Middle frontal gyrus (tissue), 1 donor: Measurements from ENCODE around the gene GRB10.

Experiments used
- DNase-seq: peaks from one replicate; pipeline ENCODE4 v3.0.0-alpha.2; 2015; ENCODE audit warnings: low spot score; ENCODE audit errors: extremely low spot score

The GRB10 gene

DNA sequence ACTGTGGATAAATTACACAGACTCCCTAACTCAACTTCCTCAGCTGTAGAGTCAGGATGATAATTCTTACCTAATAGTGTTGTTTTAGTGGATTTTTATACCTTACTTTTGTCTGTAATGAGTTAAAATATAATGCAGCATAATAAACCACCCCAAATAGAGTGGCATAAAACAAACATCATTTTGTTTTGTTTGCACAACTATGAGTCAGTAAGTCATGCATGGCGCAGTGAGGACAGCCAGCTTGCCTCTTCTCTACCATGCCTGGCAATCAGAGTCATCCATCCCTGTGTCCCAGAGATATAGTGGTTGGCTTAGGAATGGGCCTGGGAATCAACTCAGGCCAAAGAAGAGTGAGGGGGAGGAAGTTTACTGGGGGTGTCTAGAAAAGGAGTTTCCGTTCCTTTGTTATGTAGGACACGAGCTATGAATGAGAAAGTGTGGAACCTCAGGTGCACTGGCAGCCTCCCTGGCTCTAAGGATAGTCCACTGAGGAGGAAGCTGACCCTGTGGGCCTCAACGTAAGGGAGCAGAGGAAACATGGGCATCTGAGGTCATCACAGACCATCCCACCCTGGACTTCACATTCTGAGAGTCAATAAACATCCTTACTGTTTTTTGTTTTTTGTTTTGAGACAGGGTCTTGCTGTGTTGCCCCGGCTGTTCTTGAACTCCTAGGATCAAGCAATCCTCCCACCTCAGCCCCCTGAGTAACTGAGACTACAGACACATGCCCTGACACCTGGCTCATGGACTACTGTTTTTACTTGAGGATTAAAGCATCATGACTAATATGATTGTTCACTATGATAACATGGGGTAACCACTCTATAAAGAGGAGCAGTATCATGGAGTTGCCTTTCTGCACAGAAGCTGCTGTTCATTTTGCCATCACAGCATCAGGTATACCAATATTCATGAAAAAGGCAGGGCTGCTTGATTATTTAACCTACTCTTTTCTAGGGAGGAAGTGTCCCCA lies 21.0 kb upstream of the GRB10 start:
- DNase-seq, result no peak

DNA sequence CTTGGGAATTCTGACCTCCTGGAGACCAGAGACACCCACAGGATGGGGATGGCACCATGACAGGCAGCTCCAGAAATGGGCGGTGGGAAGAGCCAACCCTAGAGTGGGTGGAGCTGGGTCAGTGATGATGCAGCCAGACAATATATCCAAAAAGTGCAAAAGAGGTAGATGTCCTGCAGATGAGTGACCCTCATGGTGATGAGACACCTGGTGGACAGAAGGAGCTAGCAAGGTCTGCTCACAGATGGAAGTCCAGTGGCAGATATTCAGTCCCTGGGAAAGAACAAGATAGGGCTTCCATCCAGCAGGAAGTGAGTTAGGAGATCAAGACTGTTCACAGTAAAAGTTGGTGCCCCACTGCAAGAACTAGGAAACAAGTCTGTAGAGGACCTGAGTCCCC lies 19.2 kb upstream of the GRB10 start:
- no peak for DNase-seq

DNA sequence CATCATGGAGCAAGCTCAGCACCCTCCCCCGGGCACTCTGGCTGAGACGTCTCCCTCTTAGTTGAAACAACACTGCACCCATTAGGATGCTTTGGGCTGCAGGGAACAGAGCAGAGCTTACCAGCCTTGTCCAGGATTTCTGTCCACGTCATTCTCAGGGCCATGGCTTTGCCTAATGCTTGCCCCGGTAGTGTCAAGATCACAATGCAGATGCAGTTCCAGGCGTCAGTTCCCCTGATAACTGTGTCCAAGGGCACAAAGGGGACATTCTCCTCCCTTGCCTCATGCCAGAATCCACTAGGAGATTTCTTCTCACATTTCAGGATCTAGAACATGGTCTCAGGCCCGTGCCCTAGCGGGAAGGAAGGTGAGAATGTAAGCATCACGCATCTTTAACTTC lies 17.2 kb upstream of the GRB10 start:
- DNase-seq, result no peak

DNA sequence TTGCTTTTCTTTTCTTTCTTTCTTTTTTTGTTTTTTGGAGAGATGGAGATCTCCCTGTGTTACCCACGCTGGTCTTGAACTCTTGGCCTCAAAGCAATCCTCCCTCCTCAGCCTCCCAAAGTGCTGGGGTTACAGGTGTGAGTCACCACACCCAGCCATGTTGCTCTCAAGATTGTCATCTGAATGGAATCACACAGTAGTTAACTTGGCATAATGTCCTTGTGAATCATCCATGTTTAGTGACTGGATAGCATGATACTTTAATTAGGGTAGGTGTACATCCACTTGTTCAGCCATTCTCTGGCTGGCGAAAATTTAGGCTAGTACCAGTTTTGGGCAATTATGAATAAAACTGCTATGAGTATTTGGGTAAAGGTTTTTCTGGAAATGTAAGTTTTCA lies 15.4 kb upstream of the GRB10 start:
- no peak for DNase-seq

DNA sequence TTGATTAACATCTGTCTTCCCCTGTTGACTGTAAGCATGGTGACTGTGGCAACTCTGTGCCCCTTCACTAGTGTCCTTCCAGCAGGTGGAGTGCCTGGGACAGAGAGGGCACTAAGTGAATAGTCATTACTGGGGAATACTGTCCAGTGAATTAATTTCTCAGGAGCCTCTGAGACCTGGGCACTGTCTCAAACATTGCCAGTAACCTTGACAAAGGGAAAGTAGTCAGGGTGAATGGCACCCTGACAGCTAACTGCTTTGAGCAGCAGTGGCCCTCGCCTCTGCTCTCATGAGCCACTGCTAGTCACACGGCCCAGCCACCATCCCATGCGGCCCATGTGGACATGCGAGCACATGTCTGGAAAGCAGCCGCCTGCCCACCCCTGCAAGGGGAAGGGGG lies 13.1 kb upstream of the GRB10 start:
- DNase-seq, result no peak

DNA sequence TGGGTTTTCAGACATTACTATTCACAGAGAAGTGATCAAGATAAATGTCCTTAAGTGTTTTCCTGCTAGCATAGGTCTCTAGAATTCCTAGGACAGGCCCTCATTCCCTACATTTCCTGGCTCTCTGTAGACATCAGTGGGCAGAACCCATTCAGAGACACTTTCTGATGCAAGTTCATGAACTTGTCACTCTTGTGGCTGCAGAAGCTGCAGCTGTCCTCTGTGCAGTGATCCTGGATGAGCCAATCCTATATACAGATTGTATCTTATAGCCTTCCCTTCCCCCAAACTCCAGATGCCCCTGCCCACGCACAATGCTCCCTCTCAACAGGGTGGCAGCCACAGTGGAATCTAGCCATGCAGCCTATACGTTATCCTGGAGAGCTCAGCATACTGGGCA lies 12.6 kb upstream of the GRB10 start:
- DNase-seq, result no peak

DNA sequence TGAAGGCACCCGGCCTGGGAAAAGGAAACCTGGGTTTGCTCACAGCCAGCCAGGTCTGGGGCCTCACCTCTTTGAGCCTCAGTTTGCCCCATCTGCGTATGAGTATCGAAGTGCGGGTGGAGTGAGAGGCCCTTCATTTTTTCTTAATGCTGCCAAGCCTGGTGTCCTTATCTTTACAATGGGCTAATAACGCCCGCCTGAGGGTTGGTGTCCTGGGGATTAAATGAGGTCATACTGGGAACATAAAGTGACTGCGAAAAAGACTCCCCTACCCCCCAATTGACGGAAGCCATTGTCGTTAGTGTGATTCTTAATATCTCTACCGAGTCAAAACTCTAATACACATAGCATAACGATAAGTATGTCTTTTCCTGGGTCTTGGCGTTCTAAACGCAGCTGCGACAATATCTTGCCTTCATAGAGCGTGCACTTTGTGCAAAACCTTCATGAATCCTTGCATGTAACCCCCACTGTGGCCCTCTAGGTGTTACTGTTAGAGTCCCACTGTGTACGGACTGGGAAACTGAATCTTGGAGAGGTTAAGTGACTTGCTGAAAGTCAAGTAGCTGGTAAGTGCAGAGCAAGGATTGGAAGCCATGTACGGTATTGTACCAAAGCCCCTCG lies 11.4 kb upstream of the GRB10 start:
- no peak for DNase-seq

DNA sequence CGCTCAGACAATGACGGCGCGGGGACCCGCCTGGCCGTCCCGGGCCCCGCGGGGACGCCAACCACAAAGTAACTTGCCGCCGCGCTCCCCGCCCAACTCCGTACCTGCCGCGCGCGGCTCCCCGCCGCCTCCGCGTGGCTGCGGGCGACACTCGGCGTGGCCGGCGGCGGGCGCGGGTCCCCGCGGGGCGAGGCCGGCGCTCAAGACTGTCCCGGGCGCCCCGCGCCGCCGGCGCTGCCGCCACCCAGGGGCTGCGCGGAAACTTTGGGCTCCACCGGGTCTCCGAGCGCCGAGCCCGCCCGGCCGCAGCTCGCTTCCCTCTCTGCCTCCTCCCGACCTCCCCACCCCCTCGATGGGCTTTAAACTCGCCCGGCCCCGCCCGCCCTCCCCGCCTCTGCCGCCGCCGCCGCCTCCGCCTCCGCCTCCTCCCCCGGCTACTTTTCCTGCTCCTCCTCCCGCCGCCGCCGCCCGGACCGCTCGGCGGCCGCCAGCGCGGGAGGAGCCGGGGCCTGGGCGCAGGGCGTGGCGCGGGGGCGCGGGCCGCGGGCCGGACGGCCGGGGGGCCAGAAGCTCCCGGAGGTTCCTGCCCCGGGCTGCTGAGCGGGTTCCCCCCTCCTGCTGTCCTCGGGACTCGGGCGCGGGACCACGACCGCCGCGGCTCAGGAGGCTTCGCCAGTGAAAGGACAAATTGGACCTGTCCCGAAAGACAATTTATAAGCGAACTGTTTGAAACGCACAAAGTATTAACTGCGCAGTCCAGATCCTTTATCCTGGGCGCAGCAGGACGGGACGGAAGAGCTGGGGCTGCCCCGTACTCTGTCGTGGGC lies 10.6 kb upstream of the GRB10 start:
- no peak for DNase-seq

DNA sequence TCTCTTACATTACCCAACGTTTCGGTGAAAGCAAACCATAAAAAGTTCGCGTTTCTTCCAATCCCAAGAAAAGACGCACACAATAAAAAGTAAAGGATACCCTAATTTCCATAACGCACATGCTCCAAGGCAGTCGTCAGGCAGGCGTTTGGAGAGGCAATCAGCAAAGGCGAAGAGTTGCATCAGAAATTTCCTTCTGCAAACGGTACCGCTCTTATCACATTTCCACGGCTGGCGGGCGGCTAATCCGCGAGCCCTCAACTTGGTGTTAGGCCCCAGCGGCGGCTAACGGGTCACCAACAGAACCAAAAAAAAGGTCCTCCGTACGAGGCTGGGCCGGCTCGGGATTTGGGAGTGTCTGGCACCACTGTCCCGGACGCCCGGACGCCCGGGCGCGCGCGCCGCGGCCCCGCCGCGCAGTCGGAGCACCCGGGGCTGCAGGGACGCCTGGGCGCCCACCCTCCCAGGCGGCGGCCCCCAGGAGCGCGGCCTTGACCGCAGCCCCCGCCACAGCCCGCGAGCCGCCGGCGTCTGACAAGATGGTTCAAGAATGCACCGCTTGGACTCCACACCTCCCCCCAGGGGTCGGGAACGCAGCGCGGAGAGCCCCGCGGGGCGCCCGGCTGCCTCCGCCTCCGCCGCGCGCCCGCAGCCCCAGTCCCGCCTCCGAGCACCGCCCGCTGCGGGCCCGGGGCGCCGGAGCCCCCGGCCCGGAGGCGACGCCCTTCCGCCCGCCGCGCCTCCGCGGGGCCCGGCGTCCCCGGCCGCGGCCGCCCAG lies 9.8 kb upstream of the GRB10 start:
- DNase-seq, result no peak

DNA sequence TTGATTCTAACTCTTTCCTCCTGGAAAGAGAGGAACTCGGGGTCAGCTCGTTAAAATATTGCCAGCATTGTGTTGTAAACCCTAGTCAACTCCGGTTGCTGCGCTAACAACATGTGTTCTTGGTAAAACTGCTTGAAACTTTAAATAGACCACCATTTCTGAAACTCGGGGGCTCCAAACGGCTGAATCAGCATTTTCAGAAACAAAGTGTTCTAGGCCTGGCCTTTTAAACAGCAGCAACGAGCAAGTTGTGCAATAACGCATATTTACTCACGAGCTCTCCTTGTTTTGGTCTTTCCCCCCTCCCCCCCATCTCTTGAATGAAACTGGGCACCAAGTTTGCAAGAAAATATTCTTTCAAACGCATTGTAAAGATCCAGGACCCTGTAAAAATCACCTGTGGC lies 9.2 kb upstream of the GRB10 start:
- DNase-seq, result no peak

DNA sequence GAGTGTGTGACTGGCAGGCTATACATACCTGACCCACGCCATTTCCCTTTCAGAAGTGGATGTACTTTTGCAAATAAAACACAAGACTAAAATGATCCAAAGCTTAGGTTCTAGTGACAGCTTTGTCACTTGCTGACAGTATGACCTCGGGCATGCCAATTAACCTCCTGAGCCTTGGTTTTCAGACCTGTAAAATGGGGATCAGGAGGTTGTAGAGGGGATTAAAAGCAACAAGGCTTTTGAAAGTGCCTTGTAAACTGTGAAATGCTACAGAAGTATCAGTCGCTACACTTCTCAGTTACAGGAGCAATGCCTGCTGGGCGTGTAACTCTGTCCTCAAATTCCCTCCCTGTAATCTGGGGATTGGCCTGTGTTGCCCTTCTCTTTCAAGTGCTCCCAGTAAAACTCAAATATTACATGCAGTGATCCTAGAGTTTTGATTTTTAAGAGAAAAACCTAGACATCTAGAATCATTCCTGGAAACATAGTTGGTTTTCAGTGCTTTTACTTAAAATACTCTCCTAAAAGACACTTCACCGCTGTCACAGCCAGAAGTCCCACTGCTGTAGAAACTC lies 8.8 kb upstream of the GRB10 start:
- no peak for DNase-seq

DNA sequence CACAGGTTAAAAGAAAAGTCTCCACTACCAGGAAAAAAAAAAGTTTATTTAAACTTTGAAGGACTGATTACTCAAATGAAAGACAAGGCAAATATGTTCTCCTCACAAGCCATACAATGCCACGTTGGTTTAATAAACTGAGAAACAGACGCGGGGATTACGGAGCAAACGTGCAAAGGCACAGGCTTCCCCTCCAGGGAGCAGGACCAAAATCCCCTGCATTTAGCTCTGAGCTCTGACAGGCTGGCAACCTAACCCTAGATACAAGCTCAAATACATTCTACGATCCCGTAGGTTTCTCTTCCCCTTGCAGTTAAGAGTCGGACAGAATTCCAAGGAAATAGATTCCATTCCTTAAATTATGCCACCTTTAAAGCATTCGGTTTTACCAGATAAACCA lies 7.7 kb upstream of the GRB10 start:
- DNase-seq, result no peak

DNA sequence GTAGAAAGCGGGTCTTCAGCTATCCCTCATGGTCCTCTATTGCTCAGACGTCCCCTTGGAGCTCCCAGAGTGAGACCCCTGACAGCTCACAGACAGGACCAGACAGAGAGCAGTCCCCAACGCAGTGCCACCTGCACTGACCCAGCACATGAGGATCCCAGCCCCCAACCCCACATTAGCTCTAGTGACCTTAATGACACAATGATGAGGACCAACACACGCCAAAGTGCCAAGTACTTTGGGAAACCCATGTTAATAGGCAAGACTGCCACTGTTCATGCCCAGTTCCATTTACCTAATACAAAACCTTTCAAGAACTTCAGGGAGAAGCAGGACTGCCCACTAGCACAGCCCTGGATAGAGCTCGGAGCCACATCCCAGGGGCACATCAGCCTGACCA lies 5.7 kb upstream of the GRB10 start:
- no peak for DNase-seq

DNA sequence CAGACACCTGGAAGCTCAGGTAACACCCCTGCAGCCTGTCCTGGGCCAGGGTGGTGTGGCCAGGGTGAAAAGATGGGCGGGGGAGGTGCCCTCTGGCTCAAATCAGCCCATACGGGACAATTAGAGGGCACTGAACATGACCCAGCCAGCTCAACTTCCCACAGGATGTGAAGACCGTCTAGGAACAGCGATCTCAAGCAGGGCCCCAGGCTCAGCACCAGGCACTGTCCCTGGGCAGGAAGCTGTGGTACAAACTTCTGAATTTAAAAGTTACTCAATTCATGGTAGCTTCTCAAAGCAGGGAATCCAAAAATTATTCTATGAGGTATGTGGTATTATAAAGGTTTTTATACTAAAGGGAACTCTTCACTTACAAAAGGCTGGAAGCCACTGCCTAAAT lies 5.1 kb upstream of the GRB10 start:
- DNase-seq, result no peak

DNA sequence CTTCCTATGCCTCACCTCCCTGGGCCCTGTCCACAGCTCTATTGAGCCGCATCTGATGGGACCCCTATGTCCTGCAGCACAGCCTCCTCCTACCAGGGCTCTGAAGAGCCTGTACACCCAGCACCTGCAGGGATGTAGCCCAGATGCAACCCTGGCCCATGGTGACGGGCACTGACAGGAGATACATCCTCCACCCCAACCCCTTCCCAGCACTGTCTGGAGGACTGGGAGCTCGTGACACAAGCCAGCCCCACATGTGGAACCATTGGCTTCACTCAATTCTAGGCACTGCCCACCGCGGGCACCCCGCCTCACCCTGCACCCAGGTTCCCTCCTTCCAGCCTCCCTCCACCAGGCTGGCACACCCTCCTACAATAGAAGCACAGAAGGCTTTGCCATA lies 2.6 kb upstream of the GRB10 start:
- DNase-seq, result no peak

DNA sequence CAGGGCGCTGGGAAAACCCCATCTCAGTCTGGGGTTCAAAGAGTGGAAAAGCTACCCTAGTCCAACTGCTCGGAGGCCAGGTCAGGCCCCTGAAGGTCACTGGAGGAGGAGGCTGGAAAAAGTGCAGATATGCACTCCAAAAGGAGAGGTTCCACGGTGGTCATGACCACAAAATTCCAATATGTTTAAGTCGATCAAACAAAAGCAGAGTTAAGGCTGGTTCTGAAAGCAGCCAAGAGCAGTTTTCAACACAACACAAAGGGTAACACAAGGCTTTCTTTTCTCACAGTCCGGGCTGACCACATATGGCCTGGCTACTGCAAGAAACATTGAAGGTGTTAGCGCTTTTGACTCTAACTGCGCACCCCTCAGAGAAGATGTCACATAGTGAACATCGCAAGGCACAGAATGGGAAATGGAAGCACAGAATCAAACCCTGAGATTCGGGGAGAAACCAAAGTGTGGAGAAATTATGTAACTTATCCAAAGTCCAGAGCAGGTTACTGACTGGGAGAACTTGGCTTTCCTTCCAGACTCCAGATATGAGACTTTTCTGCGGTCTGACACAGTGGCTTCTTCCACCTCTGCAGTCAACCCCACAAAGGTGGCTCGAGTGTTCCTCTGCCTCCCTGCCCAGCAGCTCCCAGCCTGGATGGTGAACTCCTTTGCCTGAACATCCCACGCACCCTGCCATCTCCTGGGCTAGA lies 1.3 kb upstream of the GRB10 start:
- no peak for DNase-seq

DNA sequence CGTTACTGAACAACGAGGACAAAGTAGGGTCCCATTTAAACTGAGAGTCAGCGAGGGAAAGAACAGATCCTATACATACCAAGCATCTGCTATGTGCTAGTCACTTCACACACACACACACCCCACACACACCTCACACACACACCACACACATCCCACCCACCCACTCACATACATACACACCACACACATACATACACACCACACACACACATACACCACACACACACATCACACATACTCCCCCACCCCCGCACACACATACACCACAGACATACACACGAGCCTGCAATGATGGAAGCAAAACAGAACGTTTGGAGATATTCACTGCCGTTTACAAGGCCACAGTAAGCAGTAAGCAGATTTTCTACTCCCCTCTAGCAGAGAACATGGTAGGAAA lies 607 bp upstream of the GRB10 start:
- no peak for DNase-seq

DNA sequence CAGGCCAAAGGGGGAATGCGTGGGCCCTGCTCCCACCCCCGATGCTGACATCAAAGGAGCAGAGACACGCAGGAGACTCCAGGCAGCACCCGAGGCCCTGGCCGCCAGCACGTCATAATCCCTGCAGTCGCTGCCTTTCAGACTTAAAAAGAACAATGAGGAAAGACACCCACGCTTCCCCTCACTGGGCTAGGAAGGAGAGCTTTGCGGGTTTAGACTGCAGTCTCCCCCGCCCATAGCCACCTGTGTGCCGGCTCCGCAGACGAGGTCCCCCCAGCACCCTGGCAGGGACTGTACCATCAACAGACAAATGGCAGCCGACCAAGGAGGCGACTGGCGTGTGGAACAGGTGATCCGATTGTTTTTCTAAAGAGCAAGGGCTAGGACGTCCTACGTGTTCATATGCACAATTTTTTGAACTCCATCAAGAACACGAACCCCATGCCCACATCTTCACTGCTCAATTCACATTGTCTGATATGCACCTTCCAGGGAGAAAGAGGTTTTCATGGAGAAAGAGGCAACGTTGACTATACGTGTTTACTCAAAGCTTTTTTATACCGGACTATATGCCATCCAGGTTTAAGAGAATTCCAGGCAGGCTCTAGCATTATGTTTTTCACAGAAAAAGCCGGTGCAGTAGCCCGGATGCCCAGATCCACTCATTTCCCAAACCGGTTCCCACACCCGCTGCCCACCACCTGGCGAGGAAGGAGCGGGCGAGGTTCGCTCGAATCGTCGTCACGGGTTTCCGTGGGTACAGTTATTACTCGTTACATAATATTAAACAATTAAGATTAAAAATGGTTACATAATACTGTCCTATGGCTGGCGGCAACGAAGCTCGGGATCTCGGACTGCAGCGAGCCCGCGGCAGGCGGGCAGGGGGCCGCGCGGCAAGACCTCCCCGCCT lies 1.1 kb downstream of the GRB10 start:
- no peak for DNase-seq

DNA sequence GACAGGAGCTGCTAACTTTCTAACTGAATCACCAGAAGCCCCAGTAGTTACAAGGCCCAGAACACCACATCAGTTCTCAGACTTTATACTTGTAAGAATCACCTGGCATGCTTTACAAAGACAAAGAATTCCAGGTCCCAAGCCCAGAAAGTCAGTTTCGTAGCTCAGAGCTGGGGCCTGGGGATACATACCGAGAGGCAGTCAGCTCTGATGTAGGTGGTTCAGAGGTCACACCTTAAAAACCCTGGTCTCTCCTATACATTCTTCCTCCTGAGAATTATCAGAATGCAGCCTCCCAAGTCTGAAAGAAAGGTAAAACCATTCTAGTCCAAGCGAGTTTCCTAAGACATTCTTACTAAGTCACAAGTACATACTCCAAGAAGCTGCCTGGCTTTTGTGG lies 2.3 kb downstream of the GRB10 start:
- no peak for DNase-seq
